ENCODE data around the gene UBE2O. TPM values are rescaled to one million over a fixed set of nuclear protein-coding genes. Genes with fewer than 3 reads are reported as not detected.

Gene UBE2O
- total and polyA plus RNA-seq, 2 donors (not counting 3 experiments of a cell fraction or from before 2014, with no cell fraction given): 13.9 to 34.1 TPM

DNA sequence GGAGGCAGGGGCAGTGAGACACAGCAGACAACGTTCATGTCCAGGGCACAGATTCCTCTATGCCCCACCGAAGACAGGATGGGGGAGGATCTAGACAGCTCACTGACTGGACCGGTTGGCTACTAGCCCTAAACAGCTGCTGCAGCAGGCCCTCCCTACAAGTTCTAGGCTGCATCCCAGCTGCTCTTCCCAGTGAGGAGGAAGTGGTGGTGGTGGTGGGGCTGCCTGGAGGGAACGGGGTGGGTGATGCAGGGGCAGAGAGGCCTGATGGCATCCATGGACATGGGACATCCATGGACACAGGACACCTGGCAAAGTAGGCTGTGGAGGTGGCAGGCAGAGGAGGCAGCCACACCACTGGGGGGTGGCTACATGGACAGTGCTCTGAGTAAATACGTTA, 50.2 kb downstream of the UBE2O start:
- H4K20me1 ChIP-seq (replicated peaks; ENCODE audit: control insufficient read depth, extremely low read depth, insufficient read depth, low read length): no peaks in the 10 kb centered on the region
- CTCF ChIA-PET: interaction anchor here (1.1 to 1.4 kb wide), 2 partner anchors 55 to 56 kb away, joined by 3 to 5 read pairs; no protein-coding TSS in a partner anchor
- DNase-seq (ENCODE audit: low read depth, low spot score) (no peak), FAIRE-seq (no peak)
- no peaks in the 10 kb centered on the region for H3K9me1 ChIP-seq (replicated peaks; ENCODE audit: control insufficient read depth, extremely low read depth, insufficient read depth, low read length)
- H3K4me1 ChIP-seq (ENCODE audit: control insufficient read depth, extremely low read depth, insufficient read depth, low read length): no peaks in the 10 kb centered on the region
- no peaks in the 10 kb centered on the region for H3K27me3 ChIP-seq (ENCODE audit: control insufficient read depth in 2 of 2, insufficient read depth in 2 of 2, low read length in 2 of 2)
- H3K79me2 ChIP-seq (ENCODE audit: control insufficient read depth, insufficient read depth, low read length): no peaks in the 10 kb centered on the region
- dilution Hi-C loops (cut with MboI; ENCODE audit: extremely low pct_ligation_motif_present, low sequenced_read_pairs) (no loop called here), intact Hi-C loops (cut with micrococcal nuclease) (no loop called here)
- H3K36me3 ChIP-seq (ENCODE audit: control insufficient read depth in 2 of 2, extremely low read depth in 1 of 2, insufficient read depth in 2 of 2, low read length in 2 of 2): peaks cover 5 to 42% of the 10 kb centered on the region in 2 experiments
- no TSS peak for BruUV-seq (replicated peaks)
- H2AFZ ChIP-seq (ENCODE audit: low read depth, low read length): no peak overlapping the region
- H3K9ac ChIP-seq (replicated peaks; ENCODE audit: extremely low read depth, insufficient read depth, low read length): no peak overlapping the region
- H3K4me3 ChIP-seq (replicated peaks in 1 of 3; ENCODE audit: insufficient read depth in 1 of 3, low read depth in 1 of 3, low read length in 3 of 3): no peak overlapping the region
- TF ChIP-seq, protein P1, sequence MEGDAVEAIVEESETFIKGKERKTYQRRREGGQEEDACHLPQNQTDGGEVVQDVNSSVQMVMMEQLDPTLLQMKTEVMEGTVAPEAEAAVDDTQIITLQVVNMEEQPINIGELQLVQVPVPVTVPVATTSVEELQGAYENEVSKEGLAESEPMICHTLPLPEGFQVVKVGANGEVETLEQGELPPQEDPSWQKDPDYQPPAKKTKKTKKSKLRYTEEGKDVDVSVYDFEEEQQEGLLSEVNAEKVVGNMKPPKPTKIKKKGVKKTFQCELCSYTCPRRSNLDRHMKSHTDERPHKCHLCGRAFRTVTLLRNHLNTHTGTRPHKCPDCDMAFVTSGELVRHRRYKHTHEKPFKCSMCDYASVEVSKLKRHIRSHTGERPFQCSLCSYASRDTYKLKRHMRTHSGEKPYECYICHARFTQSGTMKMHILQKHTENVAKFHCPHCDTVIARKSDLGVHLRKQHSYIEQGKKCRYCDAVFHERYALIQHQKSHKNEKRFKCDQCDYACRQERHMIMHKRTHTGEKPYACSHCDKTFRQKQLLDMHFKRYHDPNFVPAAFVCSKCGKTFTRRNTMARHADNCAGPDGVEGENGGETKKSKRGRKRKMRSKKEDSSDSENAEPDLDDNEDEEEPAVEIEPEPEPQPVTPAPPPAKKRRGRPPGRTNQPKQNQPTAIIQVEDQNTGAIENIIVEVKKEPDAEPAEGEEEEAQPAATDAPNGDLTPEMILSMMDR (IDR thresholded peaks at IDR 0.05; ENCODE audit: extremely low read depth in 1 of 2, insufficient read depth in 1 of 2, low read depth in 1 of 2, low read length in 2 of 2): no peak
- TF ChIP-seq JUN (IDR thresholded peaks at IDR 0.05; ENCODE audit: borderline replicate concordance, insufficient read depth, insufficient read length, low read depth): no peak
- TF ChIP-seq MYC (IDR thresholded peaks at IDR 0.05; ENCODE audit: low read depth, low read length): no peak
- no peak for TF ChIP-seq GATA2 (IDR thresholded peaks at IDR 0.05; ENCODE audit: insufficient read depth, insufficient read length, low read depth, low read length)
- no peak for TF ChIP-seq FOS (IDR thresholded peaks at IDR 0.05; ENCODE audit: borderline replicate concordance, insufficient read depth, low read length)
- TF ChIP-seq POLR2AphosphoS5 (IDR thresholded peaks at IDR 0.05; ENCODE audit: insufficient read depth, low read depth, low read length): no peak
- TF ChIP-seq, protein P2, sequence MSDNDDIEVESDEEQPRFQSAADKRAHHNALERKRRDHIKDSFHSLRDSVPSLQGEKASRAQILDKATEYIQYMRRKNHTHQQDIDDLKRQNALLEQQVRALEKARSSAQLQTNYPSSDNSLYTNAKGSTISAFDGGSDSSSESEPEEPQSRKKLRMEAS (IDR thresholded peaks at IDR 0.05; ENCODE audit: insufficient read depth, insufficient read length): no peak
- no peak for TF ChIP-seq EZH2 (IDR thresholded peaks at IDR 0.05; ENCODE audit: borderline replicate concordance, low read depth, low read length, severe bottlenecking)
- no peak for TF ChIP-seq POLR2A (IDR thresholded peaks at IDR 0.05; ENCODE audit: low read depth, low read length)
- H3K27ac ChIP-seq (ENCODE audit: insufficient read depth, low read depth, low read length): no peak overlapping the region
- no peaks in the 10 kb centered on the region for H3K9me3 ChIP-seq (replicated peaks; ENCODE audit: control insufficient read depth, insufficient read depth, low read length)
- H3K4me2 ChIP-seq (ENCODE audit: insufficient read depth, low read length): no peak overlapping the region
- POLR2A ChIA-PET: no interaction called here
